Measurements from ENCODE around the gene DLG2. TPM values are rescaled to one million over a fixed set of nuclear protein-coding genes. Genes with fewer than 3 reads are reported as not detected.

The DLG2 gene
- total and polyA plus RNA-seq, 2 of the 4 experiments (the other 2 are of a cell fraction) = 0.31 to 0.36 TPM

DNA sequence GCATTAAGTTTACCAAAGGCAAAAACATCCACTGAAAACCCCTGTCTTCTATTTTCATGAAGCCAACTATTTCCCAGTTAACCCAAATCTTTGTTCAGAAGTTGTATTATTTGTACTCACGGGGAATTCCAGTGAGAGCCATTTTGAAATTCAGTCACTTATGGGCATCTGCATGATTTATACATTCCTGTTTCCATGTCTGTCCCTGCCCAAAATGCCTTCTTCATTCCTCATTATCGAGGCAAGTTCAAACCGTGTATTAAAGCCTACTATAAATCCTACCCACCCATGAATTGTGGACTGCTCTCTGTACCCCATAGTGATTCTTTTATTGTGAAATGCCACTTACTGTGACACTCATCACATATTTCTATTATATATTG lies 772.7 kb downstream of the DLG2 start:
- TF ChIP-seq, protein P1, sequence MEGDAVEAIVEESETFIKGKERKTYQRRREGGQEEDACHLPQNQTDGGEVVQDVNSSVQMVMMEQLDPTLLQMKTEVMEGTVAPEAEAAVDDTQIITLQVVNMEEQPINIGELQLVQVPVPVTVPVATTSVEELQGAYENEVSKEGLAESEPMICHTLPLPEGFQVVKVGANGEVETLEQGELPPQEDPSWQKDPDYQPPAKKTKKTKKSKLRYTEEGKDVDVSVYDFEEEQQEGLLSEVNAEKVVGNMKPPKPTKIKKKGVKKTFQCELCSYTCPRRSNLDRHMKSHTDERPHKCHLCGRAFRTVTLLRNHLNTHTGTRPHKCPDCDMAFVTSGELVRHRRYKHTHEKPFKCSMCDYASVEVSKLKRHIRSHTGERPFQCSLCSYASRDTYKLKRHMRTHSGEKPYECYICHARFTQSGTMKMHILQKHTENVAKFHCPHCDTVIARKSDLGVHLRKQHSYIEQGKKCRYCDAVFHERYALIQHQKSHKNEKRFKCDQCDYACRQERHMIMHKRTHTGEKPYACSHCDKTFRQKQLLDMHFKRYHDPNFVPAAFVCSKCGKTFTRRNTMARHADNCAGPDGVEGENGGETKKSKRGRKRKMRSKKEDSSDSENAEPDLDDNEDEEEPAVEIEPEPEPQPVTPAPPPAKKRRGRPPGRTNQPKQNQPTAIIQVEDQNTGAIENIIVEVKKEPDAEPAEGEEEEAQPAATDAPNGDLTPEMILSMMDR (conservative IDR thresholded peaks at IDR 0.05; ENCODE audit: low read depth, low read length) = no peak
- no peak for TF ChIP-seq RAD21 (IDR thresholded peaks at IDR 0.05; ENCODE audit: low read length)
- no peak for TF ChIP-seq RFX5 (IDR thresholded peaks at IDR 0.05; ENCODE audit: low read depth, low read length)
- TF ChIP-seq, protein P2, sequence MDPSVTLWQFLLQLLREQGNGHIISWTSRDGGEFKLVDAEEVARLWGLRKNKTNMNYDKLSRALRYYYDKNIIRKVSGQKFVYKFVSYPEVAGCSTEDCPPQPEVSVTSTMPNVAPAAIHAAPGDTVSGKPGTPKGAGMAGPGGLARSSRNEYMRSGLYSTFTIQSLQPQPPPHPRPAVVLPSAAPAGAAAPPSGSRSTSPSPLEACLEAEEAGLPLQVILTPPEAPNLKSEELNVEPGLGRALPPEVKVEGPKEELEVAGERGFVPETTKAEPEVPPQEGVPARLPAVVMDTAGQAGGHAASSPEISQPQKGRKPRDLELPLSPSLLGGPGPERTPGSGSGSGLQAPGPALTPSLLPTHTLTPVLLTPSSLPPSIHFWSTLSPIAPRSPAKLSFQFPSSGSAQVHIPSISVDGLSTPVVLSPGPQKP (IDR thresholded peaks at IDR 0.05; ENCODE audit: borderline replicate concordance, low read depth, low read length) = no peak
- no peak for TF ChIP-seq MAZ (IDR thresholded peaks at IDR 0.05; ENCODE audit: borderline replicate concordance, low read depth, low read length)
- TF ChIP-seq CEBPB (IDR thresholded peaks at IDR 0.05; ENCODE audit: low read depth, low read length) = no peak
- dilution Hi-C loops (cut with HindIII; ENCODE audit: low sequenced_read_pairs, unreplicated experiment) = no loop called here
- H3K23ac ChIP-seq (ENCODE audit: low read depth, low read length) = no peak overlapping the region
- no peak overlapping the region for H3K9ac ChIP-seq (ENCODE audit: low read depth, low read length)
- POLR2A ChIA-PET (ENCODE audit: unreplicated experiment) = no interaction called here
- in situ Hi-C loops (cut with MboI; ENCODE audit: low sequenced_read_pairs) = no loop called here
- H3K4ac ChIP-seq (ENCODE audit: low read depth, low read length) = no peak overlapping the region
- H3K36me3 ChIP-seq (ENCODE audit: control insufficient read depth, insufficient read depth, low read length) = no peaks in the 10 kb centered on the region
- no peak overlapping the region for H2BK15ac ChIP-seq (ENCODE audit: low read depth, low read length)
- no peak overlapping the region for H3K4me2 ChIP-seq (ENCODE audit: low read depth, low read length)
- no peak overlapping the region for H4K5ac ChIP-seq (ENCODE audit: low read depth, low read length)
- H3K56ac ChIP-seq (ENCODE audit: extremely low read depth, insufficient read depth, low read length) = no peak overlapping the region
- no peaks in the 10 kb centered on the region for H3K79me1 ChIP-seq (ENCODE audit: low read depth in 1 of 2, low read length in 2 of 2)
- H3K9me3 ChIP-seq (ENCODE audit: control insufficient read depth, insufficient read depth, low read length) = no peaks in the 10 kb centered on the region
- peak overlapping the region; percentile 19 for H2BK5ac ChIP-seq (ENCODE audit: low read depth, low read length, poor library complexity, severe bottlenecking)
- H2BK120ac ChIP-seq (ENCODE audit: low read depth, low read length) = no peak overlapping the region
- H3K4me1 ChIP-seq (ENCODE audit: control insufficient read depth, insufficient read depth, low read length) = peaks cover 4% of the 10 kb centered on the region; the same call in 1 of the 2 replicates
- H4K91ac ChIP-seq (ENCODE audit: insufficient read depth, low read depth, low read length) = no peak overlapping the region
- no peaks in the 10 kb centered on the region for H3K9me1 ChIP-seq (ENCODE audit: insufficient read depth, low read length)
- DNase-seq = no peak
- ATAC-seq (ENCODE audit: low read depth) = no peak
- CTCF ChIA-PET = no interaction called here
- H2AK5ac ChIP-seq (ENCODE audit: low read depth, low read length) = no peak overlapping the region; the same call in 1 of the 2 replicates
- no TSS peak for BruUV-seq (replicated peaks)
- no peak overlapping the region for H3K18ac ChIP-seq (ENCODE audit: low read depth, low read length)
- no peaks in the 10 kb centered on the region for H3K27me3 ChIP-seq (ENCODE audit: control insufficient read depth, insufficient read depth, low read length)
- no peak overlapping the region for H2AK9ac ChIP-seq (replicated peaks; ENCODE audit: low read depth, low read length, poor library complexity)
- H4K20me1 ChIP-seq (ENCODE audit: insufficient read depth, low read length) = no peaks in the 10 kb centered on the region
- intact Hi-C loops (cut with micrococcal nuclease) = no loop called here
- no peak overlapping the region for H3K4me3 ChIP-seq (ENCODE audit: insufficient read depth, low read depth, low read length)
- peak overlapping the region; percentile 70; the same call in 1 of the 2 replicates for H3K14ac ChIP-seq (replicated peaks; ENCODE audit: low read depth, low read length)
- WGBS, 2 experiments (ENCODE audit: extremely low coverage in 2 of 2, insufficient read length in 1 of 2) = no CpG with 5 or more reads among the region's 3 CpGs
- no peak overlapping the region for H4K8ac ChIP-seq (ENCODE audit: low read depth in 2 of 2, low read length in 2 of 2)
- no peak overlapping the region for H3K27ac ChIP-seq (ENCODE audit: insufficient read depth, low read length)
- H2BK20ac ChIP-seq (ENCODE audit: low read depth, low read length) = no peak overlapping the region
- no peak overlapping the region for H2AFZ ChIP-seq (replicated peaks; ENCODE audit: low read length, poor library complexity)

All from IMR-90 (cell line).